ENCODE measurements around the gene ATP8B1. TPM values are rescaled to one million over a fixed set of nuclear protein-coding genes. Genes with fewer than 3 reads are reported as not detected.

The ATP8B1 gene
- total RNA-seq, 1 donor from 2014 or later: 30.9 TPM

DNA sequence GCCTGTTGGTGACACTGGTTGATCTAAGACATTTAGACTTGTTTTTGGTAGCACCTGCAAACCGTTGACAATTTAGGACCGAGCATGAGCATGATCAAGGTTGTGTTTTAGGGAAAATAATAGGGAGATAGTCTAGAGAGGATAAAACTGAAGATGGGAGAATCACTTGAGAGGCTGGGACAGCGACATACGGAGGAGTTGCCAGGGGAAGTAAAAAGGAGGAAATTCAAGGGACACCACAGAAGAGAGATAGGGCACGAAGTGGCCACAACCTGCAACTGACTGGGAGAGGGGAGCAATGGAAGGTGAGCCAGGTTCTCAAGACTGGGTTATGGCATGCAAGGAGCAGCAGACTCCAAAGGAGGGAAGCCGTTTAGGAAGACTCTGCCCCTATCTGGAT, 1.4 kb upstream of the ATP8B1 start:
- TF ChIP-seq, protein P1, sequence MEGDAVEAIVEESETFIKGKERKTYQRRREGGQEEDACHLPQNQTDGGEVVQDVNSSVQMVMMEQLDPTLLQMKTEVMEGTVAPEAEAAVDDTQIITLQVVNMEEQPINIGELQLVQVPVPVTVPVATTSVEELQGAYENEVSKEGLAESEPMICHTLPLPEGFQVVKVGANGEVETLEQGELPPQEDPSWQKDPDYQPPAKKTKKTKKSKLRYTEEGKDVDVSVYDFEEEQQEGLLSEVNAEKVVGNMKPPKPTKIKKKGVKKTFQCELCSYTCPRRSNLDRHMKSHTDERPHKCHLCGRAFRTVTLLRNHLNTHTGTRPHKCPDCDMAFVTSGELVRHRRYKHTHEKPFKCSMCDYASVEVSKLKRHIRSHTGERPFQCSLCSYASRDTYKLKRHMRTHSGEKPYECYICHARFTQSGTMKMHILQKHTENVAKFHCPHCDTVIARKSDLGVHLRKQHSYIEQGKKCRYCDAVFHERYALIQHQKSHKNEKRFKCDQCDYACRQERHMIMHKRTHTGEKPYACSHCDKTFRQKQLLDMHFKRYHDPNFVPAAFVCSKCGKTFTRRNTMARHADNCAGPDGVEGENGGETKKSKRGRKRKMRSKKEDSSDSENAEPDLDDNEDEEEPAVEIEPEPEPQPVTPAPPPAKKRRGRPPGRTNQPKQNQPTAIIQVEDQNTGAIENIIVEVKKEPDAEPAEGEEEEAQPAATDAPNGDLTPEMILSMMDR (IDR thresholded peaks at IDR 0.05): no peak
- Histone ChIP-seq H3K27ac (peak overlapping the region; percentile 97), H3K9me3 (no peaks in the 10 kb centered on the region), H3K4me1 (peaks cover 0 to 33% of the 10 kb centered on the region in 2 donors), H3K4me3 (no peak overlapping the region), H3K36me3 (no peaks in the 10 kb centered on the region), H3K27me3 (no peaks in the 10 kb centered on the region)
- intact Hi-C loops (cut with DNase I): loop anchor here (10.0 kb wide), 1 partner anchor 240 kb away; the partner anchor contains the start of gene NEDD4L
- DNase-seq (ENCODE audit: low spot score in 2 of 2): no peak

DNA sequence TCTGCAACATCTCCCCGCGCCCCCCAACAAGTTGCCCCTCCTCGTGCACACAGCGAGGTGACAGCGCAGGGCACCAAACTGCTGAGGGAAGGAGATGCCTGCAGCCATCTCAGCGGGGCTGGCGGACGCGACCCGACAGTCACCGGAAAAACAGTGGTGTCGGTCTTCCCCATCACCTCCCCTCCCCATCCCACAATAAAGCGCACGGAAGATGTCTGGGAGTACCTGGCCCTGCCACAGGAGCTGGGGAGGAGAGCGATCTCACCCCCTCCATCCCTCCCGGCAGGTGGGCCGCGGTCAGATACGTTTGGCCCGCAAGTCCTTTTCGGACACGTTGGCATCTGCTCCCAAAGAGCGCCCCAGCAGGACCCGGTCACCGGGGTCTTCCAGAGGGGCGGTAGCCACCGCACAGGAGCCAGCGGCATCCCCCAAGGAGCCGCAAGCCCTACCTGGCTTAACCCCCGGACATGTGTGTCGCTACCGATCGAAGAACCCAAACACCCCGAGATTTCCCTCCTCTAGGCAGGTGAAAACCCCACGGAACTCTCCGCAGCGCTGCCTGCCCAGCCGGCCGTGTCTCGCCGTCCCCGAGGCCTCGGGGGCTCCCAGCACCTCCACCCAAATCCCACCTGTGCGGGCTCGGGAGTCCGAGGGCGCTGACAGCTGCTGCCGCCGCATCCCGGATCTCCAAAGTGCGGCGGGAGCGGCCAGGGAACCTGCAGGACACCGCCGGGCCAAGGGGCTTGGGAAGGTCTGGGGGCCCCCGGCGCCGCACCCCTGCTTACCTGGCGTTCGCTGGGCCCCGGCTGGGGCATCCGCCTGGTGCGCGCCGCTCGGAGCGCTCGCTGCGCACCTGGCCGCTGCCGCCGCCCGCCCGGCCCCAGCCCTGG, 657 bp downstream of the ATP8B1 start:
- intact Hi-C loops (cut with DNase I): loop anchor here (1.0 to 10.0 kb wide), 4 partner anchors 14 to 242 kb away; partner anchors contain the start of gene NEDD4L
- Histone ChIP-seq H3K9me3 (no peaks in the 10 kb centered on the region), H3K36me3 (no peaks in the 10 kb centered on the region), H3K4me3 (peak overlapping the region; percentile 99), H3K4me1 (peaks cover 5 to 41% of the 10 kb centered on the region in 2 donors), H3K27ac (peak overlapping the region; percentile 97), H3K27me3 (no peaks in the 10 kb centered on the region)
- DNase-seq (ENCODE audit: low spot score in 2 of 2): no peak
- TF ChIP-seq, protein P1 (IDR thresholded peaks at IDR 0.05): no peak

- Histone ChIP-seq H3K4me1 (peaks cover 5 to 41% of the 10 kb centered on the region in 2 donors), H3K27ac (peak overlapping the region; percentile 97), H3K36me3 (no peaks in the 10 kb centered on the region), H3K27me3 (no peaks in the 10 kb centered on the region), H3K4me3 (peak overlapping the region; percentile 99), H3K9me3 (no peaks in the 10 kb centered on the region)
- TF ChIP-seq, protein P1 (IDR thresholded peaks at IDR 0.05): no peak
- intact Hi-C loops (cut with DNase I): loop anchor here (2.0 to 10.0 kb wide), 3 partner anchors 13 to 243 kb away; partner anchors contain the start of gene NEDD4L
- DNase-seq (ENCODE audit: low spot score in 2 of 2): no peak
Measured at GRCh38 chr18:57801761-57802212, 1.3 kb downstream of the ATP8B1 start.

DNA sequence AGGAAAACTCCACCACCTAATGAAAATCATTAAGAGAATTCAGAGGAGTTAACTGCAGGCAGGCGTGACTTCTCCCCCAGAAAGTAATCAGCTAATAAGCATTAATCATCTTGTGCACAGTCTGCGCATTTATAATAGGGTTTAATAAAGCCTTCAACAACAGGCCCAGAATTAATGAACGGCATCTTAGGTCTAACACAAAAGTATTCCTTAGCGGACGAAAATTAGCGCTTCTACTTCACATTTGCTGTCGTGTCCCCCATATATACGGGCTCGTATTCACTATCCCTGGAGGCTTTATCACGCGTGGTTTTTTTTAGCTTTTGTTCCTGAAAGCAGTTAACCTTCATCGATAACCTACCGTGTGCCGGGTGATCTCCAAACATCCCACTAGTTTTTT, 1.8 kb downstream of the ATP8B1 start:
- peak overlapping the region; percentile 99 for H3K4me3 ChIP-seq
- H3K27me3 ChIP-seq: no peaks in the 10 kb centered on the region
- TF ChIP-seq, protein P1 (IDR thresholded peaks at IDR 0.05): no peak
- H3K36me3 ChIP-seq: no peaks in the 10 kb centered on the region
- peak overlapping the region; percentile 97 for H3K27ac ChIP-seq
- intact Hi-C loops (cut with DNase I): loop anchor here (10.0 kb wide), 1 partner anchor 243 kb away; the partner anchor contains the start of gene NEDD4L
- peaks cover 5 to 41% of the 10 kb centered on the region in 2 donors for H3K4me1 ChIP-seq
- no peaks in the 10 kb centered on the region for H3K9me3 ChIP-seq
- no peak for DNase-seq (ENCODE audit: low spot score in 2 of 2)

DNA sequence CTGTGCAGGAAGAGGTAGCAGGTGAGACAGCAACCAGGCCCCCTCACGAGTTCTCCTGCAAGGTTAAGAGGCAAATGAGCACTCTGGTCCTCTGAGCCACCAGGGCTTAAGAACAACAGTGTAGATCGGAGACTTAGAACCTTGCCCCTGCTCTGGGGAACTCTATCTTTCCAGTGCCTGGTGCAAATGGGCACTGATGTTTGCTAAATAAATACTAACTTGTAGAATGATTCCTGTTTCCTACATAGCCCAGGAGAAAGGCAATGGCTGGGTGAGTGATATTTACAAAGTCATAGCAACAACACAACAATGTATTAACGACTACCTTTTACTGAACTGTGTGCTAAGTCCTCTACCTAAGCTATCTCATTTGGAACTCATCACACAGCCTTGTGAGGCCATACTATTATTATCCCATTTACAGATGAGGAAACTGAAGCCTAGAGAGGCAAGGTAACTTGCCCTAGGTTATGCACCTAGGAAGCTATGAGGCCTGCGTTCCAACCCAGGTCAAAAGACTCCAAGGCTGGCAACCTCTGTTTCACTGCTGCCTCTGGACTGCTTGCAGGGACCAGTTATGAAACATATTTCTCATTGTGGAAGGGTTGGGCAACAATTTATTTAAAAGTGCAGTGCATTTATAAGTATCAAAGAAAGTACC, 4.3 kb downstream of the ATP8B1 start:
- TF ChIP-seq, protein P1 (IDR thresholded peaks at IDR 0.05): no peak
- peak overlapping the region in 1 of 2 donors; percentile 99 for H3K4me3 ChIP-seq
- H3K27ac ChIP-seq: peak overlapping the region; percentile 45 to 97
- no peaks in the 10 kb centered on the region for H3K27me3 ChIP-seq
- intact Hi-C loops (cut with DNase I): no loop called here
- H3K4me1 ChIP-seq: peaks cover 5 to 50% of the 10 kb centered on the region in 2 donors
- H3K9me3 ChIP-seq: no peaks in the 10 kb centered on the region
- no peak for DNase-seq (ENCODE audit: low spot score in 2 of 2)
- peaks cover 0 to 6% of the 10 kb centered on the region in 2 donors for H3K36me3 ChIP-seq
